Stimulated activated CD4-positive, alpha-beta T cell treated with anti-CD3 and anti-CD28 coated beads, Interleukin-1b, Interleukin-23, amount 100 ng/mL, for 24 hours (primary cell): ENCODE results near the gene PYGO1.
"Not testable (repeated sequence)": the region's sequence is repeated elsewhere in the genome, so short reads cannot be mapped to it uniquely, and the experiment has no call there.

ENCODE experiments used
- DNase-seq, 4 experiments: peaks; one replicate each; pipeline ENCODE4 v3.0.0-alpha.2; 2020; ENCODE audit warnings: low read depth in 4 of 4, low spot score in 1 of 4

The PYGO1 gene

DNA sequence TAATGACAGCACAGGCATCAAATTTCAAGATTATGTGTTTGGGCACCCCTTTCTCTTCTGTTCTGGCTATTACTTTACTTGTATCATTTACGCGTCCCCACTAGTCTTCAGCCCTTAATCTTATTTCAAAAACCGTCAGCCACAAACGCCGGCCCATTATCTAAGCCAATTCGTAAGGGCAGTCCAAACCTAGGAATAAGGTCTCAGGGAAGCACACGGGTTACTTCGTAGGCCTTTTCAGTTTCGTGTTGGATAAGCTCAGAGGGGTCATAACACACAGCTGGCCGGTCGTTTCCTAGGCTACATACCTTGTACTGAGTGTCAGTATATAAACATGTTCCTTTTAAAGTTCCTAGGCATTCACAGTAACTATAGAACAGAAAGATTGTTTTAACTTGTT, 75.0 kb downstream of the PYGO1 start:
- no peak for DNase-seq

DNA sequence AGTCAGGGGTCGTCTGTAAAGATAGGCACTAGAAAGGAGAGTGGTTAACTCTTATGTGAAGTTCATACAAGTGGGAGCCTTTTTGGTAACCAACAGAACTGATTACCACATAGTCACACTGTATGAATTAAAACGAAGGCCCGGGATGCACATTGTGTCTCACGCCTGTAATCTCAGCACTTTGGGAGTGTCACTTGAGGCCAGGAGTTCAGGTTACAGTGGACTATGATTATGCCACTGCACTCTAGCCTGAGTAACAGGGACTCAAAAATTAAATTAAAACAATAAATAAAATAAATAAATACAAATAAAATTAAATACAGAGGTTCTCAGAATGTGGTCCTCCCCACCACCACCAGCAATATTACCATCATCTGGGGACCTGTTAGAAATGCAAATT, 80.6 kb downstream of the PYGO1 start:
- no peak for DNase-seq

DNA sequence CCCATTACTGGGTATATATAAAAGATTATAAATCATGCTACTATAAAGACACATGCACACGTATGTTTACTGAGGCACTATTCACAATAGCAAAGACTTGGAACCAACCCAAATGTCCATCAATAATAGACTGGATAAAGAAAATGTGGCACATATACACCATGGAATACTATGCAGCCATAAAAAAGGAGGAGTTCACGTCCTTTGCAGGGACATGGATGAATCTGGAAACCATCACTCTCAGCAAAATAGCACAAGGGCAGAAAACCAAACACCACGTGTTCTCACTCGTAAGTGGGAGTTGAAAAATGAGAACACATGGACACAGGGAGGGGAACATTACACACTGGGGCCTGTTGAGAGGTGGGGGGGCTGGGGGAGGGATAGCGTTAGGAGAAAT, 82.7 kb downstream of the PYGO1 start:
- not testable (repeated sequence) for DNase-seq

DNA sequence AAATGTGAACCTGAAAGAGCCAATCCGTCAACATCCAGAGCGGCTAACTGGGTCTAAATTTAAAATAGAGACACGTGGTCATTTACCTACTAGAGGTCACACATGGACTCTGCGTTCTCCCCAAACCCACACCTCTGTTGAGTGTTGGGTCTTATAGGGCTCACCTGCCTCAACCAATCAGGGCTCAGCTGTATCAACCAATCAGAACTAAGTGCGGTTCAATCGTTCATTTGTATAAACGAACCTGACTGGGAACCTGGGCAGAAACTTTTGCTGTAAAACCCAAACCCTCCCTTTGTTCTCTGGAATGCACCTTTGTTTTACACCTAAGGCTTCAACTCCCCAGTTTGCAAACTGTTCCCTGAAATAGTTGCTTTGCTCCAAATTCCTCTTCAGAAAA, 89.0 kb downstream of the PYGO1 start:
- no peak for DNase-seq

DNA sequence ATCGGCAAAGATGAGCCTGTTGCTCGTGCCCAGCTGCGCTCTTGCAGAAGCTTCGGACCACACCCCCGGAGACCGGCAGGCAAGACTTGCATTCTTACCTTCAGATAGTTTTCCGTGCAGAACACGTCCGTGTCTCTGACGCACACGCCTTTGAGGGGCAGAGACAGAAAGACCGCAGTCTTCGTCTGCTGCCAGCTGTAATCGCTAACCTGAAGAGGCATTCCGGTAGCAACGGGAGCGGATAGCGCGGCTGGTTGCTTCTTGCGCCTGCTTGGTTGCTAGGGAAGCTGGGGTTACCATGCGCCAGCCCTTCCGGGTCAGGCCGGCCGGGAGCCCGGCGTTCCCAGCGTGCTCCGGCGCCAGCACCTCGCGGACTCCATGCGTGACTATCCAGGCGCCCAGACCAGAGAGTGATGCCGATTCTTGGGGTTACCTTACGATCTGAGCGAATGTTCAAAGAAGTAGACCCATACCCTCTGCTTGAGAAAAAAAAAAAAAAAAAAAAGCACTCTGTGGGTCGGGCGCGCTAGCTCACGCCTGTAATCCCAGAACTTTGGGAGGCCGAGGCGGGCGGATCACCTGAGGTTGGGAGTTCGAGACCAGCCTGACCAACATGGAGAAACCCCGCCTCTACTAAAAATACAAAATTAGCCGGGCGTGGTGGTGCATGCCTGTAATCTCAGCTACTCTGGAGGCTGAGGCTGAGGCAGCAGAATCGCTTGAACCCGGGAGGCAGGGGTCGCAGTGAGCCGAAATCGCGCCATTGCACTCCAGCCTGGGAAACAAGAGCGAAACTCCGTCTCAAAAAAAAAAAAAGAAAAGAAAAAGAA, 89.8 kb downstream of the PYGO1 start:
- peak; percentile 35 to 71 (median 56) for DNase-seq

DNA sequence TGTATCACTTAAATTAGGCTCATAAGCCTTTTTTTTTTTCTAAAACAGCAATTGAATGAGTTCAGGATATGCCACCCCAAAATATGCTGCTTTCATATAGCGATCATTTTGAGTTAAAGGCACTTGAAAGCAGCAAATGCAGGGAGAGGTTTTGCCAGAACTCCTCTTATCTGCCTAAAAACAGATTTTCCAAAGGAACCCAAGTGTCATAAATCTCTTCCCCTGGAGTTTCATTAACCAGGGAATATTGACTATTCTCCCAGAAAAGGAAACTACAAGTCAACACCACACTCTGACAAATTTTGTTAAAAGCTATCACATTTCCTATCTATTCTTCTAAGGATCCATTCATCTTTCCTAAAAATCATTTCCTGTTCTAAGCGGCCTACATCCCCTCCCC, 91.4 kb downstream of the PYGO1 start:
- no peak for DNase-seq

DNA sequence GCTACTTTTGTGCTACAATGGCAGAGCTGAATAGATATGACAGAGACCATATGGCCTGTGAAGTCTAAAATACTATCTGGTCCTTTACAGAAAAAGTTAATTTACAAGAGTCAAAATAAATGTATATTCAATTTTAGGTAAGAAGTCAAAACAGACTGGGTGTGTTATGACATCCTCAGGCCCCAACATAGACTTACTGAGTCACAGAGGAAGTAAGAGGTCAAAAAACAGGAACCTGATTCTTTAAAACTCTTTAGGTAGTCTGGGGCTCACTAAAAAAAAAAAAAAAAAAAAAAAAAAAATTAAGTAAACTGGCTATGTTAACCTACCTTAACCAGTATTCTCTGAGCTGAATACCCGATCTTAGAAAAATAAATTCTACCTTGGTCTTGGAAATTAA, 93.2 kb downstream of the PYGO1 start:
- DNase-seq: no peak

DNA sequence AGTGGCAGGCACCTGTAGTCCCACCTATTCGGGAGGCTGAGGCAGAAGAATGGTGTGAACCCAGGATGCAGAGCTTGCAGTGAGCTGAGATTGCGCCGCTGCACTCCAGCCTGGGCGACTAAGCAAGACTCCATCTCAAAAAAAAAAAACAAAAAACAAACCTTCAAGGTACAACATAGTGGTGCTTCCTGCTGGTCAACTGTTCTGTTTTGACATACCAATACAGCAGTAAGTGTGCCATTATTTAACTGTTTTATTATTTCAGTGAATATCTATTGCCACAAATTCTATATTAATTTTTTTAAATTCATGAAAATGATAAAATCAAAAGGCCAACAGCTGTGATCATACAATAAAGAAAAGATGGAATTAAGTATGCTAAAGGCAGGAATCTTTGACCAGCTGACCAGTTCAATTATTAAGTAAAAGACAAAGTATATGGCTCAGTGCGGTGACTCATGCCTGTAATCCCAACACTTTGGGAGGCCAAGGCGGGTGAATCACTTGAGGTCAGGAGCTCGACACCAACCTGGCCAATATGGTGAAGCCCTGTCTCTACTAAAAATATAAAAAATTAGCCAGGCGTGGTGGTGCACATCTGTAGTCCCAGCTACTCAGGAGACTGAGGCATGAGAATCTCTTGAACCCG, 99.1 kb downstream of the PYGO1 start:
- DNase-seq: not testable (repeated sequence)
